ENCODE measurements around the gene ZFYVE26.

DNA sequence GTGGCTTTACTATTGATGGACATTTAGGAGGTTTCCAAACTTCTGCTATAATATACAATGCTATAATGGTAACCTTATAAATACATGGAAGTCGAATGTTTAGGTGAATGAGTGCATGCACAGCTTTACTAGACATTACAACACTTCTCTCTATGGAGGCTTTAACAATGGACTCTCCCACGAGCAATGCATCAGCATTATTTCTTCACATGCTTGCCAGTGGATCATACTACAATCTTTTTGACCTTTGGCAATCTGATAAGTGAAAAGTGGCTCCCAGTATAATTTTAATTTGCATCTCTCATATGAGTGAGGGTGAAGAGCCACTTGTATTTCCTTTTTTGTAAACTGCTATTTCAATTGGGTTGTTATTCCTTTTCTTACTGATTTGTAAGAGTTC is 96.5 kb downstream of the ZFYVE26 start:
- TF ChIP-seq, protein P1, sequence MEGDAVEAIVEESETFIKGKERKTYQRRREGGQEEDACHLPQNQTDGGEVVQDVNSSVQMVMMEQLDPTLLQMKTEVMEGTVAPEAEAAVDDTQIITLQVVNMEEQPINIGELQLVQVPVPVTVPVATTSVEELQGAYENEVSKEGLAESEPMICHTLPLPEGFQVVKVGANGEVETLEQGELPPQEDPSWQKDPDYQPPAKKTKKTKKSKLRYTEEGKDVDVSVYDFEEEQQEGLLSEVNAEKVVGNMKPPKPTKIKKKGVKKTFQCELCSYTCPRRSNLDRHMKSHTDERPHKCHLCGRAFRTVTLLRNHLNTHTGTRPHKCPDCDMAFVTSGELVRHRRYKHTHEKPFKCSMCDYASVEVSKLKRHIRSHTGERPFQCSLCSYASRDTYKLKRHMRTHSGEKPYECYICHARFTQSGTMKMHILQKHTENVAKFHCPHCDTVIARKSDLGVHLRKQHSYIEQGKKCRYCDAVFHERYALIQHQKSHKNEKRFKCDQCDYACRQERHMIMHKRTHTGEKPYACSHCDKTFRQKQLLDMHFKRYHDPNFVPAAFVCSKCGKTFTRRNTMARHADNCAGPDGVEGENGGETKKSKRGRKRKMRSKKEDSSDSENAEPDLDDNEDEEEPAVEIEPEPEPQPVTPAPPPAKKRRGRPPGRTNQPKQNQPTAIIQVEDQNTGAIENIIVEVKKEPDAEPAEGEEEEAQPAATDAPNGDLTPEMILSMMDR (IDR thresholded peaks at IDR 0.05) = no peak
- TF ChIP-seq EZH2phosphoT487 (IDR thresholded peaks at IDR 0.05) = no peak
- TF ChIP-seq EZH2 (IDR thresholded peaks at IDR 0.05) = no peak
